HG02981 (cell line): ENCODE data around the gene NOP16.

ENCODE experiments used
- ATAC-seq: cut with Tn5 transposase; IDR thresholded peaks from one replicate; pipeline ENCODE4 v1.9.1; 2021; ENCODE audit warnings: mild to moderate bottlenecking, moderate library complexity; ENCODE audit not compliant: unreplicated experiment

Gene NOP16

DNA sequence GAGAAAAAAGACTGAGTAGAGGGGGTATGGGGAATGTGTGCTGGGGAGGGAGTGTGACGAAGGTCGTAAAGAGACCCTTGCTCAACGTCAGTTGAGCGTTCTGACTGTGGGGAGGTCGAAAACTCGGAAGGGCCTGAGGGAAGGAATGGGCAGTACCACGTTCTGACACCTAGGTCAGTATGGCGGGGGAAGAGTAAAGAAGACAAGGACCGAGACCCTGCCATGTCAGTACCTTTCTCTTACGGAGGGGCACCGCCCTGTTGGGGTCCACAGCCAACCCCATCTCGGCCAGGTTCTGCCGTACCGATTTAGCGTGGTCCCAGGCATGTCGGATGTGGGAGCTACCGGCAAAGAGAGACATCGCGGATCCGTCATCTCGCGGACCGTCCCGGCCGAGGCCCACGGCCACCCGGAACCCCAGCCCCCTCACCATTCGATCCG, 375 bp downstream of the NOP16 start:
- ATAC-seq = no peak

DNA sequence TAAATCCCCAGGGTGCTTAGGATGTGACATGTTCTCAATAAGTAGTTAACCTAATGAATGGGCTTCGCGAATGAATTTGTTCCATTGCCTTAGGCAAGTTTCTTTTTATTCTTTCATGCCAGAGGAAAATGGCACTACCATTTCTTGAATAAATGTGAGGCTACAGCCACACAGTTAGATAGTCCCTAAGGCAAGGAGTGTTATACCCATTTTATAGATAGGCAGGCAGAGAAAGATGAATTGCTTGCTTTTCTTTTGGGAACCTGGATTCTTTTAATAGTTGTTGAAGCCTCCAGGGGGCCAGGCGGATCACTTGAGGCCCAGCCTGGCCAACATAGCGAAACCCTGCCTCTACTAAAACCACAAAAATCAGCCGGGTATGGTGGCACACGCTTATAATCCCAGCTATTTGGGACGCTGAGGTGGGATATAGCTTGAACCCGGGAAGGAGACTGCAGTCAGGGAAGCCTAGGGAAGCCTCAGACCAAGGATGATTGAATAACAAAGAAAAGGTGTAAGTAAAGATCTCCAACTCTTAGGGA, 943 bp downstream of the NOP16 start:
- no peak for ATAC-seq

DNA sequence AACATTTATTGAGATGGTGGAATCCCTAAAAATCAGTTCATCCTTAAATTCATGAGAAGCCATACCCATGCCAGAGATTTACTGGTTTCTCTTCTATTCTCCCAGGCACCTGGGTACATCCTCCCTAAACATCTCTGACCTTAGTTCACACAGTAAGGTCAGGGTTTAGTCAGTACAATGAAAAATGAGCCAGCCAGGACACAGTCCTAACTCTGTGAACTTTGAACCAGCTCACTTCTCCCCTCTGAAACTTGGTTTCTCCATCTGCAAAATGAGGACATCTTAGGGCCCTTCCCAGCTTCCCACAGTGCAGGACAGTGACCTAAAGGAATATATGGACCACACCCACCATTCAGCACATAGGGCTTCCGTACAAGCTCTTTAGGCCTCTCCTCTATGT, 1.9 kb downstream of the NOP16 start:
- ATAC-seq = no peak

DNA sequence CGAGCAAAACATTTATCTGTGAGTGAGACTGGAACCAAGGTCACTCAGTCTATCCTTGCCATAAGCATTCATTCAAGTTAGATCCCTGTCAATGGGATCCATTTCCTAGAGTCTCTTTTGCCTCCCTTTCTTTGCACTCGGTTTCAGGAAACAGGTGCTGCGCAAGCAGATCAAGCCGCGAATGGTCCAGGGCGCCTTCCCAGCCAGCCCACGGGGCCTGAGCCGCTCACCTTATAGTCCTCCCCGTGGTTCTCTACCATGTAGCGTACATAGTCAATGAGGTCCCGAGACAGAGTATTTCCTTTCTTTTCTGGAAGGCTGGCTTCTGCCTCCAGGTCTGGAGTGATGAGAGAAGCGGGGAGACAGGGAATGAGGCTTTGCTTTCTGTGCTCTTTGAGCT, 3.4 kb downstream of the NOP16 start:
- ATAC-seq = no peak

- no peak for ATAC-seq
Measured at GRCh38 chr5:176384366-176384930, 4.0 kb downstream of the NOP16 start.

GRCh38 chr5:176383961-176384360, 4.4 kb downstream of the NOP16 start:
- no peak for ATAC-seq

- no peak for ATAC-seq
Measured at GRCh38 chr5:176383248-176383905, 5.0 kb downstream of the NOP16 start.

DNA sequence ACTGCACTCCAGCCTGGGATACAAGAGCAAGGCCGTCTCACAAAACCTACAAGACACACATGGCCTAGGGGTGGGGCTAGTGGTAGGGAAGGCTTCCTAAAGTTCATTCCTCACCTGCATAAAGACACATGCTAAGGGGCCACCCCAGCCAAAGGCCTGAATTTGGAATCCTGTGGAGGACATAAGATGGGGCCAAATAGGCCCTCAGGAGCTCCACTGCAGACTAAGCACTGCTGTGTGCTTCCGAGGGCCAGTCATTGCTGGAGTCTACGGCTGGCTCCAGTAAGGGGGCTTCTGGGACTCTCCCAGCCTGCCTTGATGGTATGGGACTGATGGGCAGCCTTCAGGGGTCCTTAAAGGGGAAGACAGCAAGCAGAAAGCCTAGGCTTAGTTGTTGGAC, 5.7 kb downstream of the NOP16 start:
- no peak for ATAC-seq

GRCh38 chr5:176381979-176382378, 6.4 kb downstream of the NOP16 start:
- no peak for ATAC-seq

- no peak for ATAC-seq
Measured at GRCh38 chr5:176381423-176381822, 7.0 kb downstream of the NOP16 start.

GRCh38 chr5:176379881-176380280, 8.5 kb downstream of the NOP16 start:
- peak; percentile 50 for ATAC-seq

DNA sequence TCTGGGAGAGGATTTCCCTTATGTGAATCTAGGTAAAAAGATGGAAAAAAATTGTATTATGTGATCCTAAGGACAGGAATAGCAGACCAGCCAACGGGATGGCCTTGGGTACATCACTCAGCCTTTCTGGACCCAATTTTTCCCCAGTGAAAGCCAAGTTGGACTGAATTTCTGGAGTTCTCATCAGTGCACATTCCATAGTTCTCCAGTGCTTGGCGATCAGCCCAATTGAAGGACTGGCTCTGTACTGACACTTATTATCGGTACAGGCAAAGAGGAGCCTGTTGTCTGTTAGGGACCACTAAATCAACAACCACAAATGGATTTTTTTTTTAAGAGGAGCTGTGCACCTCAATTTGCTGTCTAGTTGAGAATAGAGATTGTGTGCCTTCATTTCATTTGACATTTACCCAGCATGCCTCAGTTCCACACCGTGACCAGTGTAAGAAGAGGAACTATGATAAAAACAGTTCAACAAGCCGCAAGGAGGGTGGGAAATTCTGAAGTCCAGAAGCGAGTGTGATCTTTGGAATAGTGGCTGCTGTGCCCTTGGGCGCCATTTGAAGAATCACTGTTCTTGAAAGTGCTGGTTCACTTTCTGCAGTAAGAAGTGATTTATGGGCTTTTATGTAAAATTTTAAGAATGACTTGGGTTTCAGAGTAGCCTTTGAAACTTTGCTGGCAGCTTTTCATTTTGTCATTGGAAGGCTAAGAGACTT, 15.1 kb downstream of the NOP16 start:
- no peak for ATAC-seq

- ATAC-seq = no peak
Measured at GRCh38 chr5:176371621-176372539, 16.5 kb downstream of the NOP16 start.

DNA sequence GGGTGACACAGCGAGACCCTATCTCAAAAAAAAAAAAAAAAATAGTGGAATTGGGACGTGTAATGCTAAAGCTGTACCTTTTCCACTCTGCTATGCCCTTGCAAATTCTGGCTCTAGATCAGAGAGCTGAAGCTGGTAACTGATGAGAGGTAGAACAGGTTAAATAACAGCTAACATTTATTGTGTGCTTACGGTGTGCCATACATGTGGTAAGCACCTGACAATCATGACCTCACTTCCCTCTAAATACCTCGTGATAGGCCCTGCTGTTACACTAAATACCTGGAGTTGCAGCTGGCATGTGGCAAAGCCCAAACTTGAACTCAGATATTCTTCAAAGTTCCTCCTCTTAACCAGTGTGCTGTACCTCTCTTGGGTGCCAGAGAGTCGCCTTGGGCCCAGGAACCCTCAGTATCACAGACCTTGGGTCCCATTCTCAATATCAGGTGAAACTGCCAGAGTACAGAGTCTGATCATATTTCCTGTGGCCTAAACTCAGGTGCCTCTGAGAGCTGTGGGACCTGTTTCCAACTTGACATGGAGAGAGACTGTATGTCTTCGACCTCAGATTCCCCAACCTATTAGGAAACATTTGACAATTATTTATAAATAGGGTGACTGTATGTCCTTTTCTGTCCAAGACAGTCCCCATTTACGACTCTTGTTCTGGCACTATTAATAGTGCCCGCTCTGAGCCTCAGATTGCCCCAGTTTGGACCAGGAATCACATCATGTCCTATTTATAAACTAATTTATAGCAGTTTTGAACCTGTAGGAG, 18.3 kb downstream of the NOP16 start:
- no peak for ATAC-seq

- ATAC-seq = no peak
Measured at GRCh38 chr5:176368726-176369125, 19.7 kb downstream of the NOP16 start.

GRCh38 chr5:176366232-176366894, 22.0 kb downstream of the NOP16 start:
- no peak for ATAC-seq

- ATAC-seq = peak; percentile 28
Measured at GRCh38 chr5:176365351-176366231, 22.8 kb downstream of the NOP16 start, which contains the start of gene ARL10. Gene ARL10, plus strand, starts transcription at chr5:176365487. Its CDS starts 77 bp downstream, at chr5:176365564.

- no peak for ATAC-seq
Measured at GRCh38 chr5:176364765-176365350, 23.5 kb downstream of the NOP16 start.
